GM12801 (cell line): ENCODE results near the gene PHGDH.
A peak's percentile ranks its signal among the peaks of the same experiment; 100 is the strongest.

ENCODE experiments used
- CTCF ChIP-seq: IDR thresholded peaks from one replicate; pipeline ENCODE4 v1.5.1; 2011; ENCODE audit warnings: control low read depth; ENCODE audit not compliant: insufficient read length; ENCODE audit errors: extremely low read depth

PHGDH gene

GRCh38 chr1:119674835-119675289, 36.9 kb upstream of the PHGDH start:
- TF ChIP-seq CTCF: peak; percentile 4

GRCh38 chr1:119675349-119676345, 36.1 kb upstream of the PHGDH start:
- no peak for TF ChIP-seq CTCF

- no peak for TF ChIP-seq CTCF
These were observed 35.0 kb upstream of the PHGDH start for GRCh38 chr1:119676571-119677206.

DNA sequence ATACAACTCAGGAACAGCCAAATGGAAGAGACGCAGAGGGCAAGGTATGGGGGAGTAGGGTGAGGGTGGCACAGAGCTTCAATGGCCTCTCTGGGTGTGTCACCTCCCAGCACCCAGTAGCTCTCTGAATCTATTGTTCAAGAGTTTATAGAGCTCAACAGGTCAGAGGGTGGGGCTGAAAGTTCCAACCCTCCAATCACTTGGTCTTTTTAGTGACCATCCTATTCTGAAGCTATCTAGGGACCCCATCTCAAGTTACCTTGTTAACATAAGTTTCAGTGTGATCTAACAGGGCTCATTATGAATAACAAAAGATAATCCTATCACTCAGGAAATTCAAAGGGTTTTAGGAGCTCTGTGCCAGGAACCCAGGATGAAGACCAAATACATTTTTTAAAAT, 32.5 kb upstream of the PHGDH start:
- no peak for TF ChIP-seq CTCF

GRCh38 chr1:119680193-119680592, 31.5 kb upstream of the PHGDH start:
- no peak for TF ChIP-seq CTCF

GRCh38 chr1:119680723-119681122, 31.0 kb upstream of the PHGDH start:
- no peak for TF ChIP-seq CTCF

GRCh38 chr1:119681560-119681959, 30.2 kb upstream of the PHGDH start:
- TF ChIP-seq CTCF: no peak
